Right lobe of liver (tissue), 4 donors: Measurements from ENCODE around the gene GIT2.

Source experiments
- POLR2A ChIP-seq: fragments of 450-650 bp; IDR thresholded peaks from one replicate; pipeline ENCODE4 v1.6.1; 2017; ENCODE audit warnings: antibody characterized with exemption, mild to moderate bottlenecking
- TF ChIP-seq, protein P1 (sequence below), 4 donors: fragments of 200-600 bp in 3 of 4; fragments of 450-650 bp in 1 of 4; IDR thresholded peaks; one replicate each; pipeline versions ENCODE4 v1.5.1 to v1.8.0; 2016 to 2022; ENCODE audit warnings: antibody characterized with exemption in 4 of 4, mild to moderate bottlenecking in 2 of 4
- donor health status: DM: no; HTN: no; CAD: no.
- donor health status: DM: no; HTN: no; CAD: no.
- donor health status: DM: no; HTN: yes; CAD: no.

DNA sequence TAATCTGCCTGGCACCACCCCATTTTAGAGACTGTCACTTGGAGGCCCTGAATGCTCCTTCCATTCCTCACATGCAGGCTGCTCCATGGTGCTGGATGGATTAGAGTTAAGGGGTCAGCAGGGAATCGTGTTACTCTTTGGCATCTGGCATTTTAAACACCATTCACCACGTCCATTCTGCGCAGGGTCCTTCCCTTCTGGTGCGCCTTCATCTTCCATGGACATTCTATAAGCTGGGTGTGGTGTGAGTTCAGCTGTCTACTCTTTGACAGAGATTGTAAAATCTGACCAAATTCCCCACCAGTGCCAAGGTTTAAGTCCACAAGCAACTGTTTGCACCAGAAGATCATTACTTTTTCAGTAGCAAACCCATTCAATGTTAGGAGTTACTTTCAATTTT is 47.8 kb downstream of the GIT2 start:
- TF ChIP-seq, protein P1, sequence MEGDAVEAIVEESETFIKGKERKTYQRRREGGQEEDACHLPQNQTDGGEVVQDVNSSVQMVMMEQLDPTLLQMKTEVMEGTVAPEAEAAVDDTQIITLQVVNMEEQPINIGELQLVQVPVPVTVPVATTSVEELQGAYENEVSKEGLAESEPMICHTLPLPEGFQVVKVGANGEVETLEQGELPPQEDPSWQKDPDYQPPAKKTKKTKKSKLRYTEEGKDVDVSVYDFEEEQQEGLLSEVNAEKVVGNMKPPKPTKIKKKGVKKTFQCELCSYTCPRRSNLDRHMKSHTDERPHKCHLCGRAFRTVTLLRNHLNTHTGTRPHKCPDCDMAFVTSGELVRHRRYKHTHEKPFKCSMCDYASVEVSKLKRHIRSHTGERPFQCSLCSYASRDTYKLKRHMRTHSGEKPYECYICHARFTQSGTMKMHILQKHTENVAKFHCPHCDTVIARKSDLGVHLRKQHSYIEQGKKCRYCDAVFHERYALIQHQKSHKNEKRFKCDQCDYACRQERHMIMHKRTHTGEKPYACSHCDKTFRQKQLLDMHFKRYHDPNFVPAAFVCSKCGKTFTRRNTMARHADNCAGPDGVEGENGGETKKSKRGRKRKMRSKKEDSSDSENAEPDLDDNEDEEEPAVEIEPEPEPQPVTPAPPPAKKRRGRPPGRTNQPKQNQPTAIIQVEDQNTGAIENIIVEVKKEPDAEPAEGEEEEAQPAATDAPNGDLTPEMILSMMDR (IDR thresholded peaks at IDR 0.05), result no peak
- no peak for TF ChIP-seq POLR2A
